ENCODE results near the gene CEP112.

DNA sequence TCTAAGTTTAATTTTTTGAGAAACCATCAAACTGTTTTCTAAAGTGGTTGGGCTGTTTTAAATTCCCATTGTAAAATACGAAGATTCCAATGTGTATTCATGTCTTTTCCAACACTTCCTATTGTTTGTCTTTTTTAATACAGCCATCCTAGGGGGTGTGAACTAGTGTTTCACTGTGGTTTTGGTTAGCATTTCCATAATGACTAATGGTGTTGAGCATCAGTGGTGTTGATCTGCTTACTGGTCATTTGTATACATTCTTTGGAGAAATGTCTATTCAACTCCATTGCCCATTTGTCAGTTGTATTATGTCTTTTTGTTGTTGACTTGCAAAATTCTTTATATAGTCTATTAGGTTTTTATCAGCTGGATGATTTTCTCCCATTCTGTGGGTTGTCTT is 391.3 kb downstream of the CEP112 start:
- TF ChIP-seq POLR2AphosphoS5 (IDR thresholded peaks at IDR 0.05; ENCODE audit: low read depth, low read length) (no peak), POLR2A (IDR thresholded peaks at IDR 0.05; ENCODE audit: low read depth, low read length) (no peak), SPI1 (IDR thresholded peaks at IDR 0.05; ENCODE audit: low read depth, low read length) (no peak), TAF1 (IDR thresholded peaks at IDR 0.05; ENCODE audit: low read depth, low read length) (no peak), PAX5 (IDR thresholded peaks at IDR 0.05; ENCODE audit: insufficient read depth, low read length, severe bottlenecking) (no peak)

Data from GM12891 (cell line).